HG03060 (cell line): ENCODE data around the gene SPATS2L.

Experiments
- ATAC-seq: cut with Tn5 transposase; IDR thresholded peaks from one replicate; pipeline ENCODE4 v1.9.1; 2021; ENCODE audit warnings: low read depth, moderate number of reproducible peaks; ENCODE audit not compliant: unreplicated experiment

SPATS2L gene

DNA sequence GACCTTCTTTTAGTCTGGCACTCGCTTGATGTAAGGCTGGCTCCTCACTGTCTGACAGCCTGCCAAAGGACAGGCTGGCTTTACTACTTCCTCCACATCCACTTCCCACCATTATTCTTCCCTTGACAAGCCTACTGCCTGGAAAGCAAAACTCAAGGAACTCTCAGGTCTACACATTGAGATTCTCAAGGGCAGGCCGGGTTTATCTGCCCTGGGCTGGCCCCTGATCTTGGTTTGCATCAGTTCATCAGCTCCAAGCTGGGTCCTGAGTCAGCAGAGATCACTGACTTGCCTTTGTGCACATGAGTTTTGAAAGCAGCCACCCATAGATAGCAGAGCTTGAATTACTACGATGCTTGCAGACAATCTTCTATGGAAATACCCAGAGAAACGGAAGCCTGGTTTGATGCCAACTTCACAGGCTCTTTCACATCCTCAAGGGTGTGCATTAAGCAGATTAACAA lies 149.5 kb downstream of the SPATS2L start:
- peak; percentile 60 for ATAC-seq

DNA sequence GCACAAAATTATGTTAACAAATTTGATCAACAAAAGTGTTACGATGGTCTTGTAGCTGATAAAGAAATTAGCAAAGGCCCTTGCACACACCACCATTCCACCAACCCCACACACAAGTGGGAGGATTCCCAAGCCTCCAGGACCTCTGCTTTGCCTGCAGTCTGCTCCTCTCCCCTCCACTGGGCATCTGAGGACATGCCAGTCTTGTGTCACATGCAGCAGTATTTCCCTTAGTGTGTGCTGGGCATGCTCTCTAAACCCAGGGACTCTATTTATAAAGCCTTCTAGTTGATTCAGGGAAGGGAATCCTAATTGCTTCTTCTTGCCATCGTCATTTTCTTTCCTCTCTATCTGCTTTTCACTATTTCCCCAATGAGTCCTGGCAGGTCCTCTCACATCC lies 150.1 kb downstream of the SPATS2L start:
- ATAC-seq, result no peak

DNA sequence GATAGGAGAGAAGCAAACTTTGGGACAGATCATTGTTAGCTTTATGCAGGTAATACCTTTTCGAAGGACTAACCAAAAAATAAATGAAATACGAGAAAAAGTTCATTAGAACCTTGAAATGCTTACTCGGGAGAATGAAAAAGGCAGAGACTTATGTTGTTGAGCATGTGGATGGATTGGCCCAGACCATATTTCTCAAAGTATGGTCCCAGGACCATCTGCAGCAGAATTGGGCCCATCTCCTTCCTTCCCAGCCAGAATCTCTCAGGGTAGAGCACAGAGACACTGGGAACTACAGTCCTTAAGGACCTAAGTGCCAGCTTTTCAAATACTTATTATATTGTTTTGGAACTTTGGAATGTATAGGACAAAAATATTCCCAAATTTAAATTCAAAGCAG lies 152.6 kb downstream of the SPATS2L start:
- no peak for ATAC-seq

DNA sequence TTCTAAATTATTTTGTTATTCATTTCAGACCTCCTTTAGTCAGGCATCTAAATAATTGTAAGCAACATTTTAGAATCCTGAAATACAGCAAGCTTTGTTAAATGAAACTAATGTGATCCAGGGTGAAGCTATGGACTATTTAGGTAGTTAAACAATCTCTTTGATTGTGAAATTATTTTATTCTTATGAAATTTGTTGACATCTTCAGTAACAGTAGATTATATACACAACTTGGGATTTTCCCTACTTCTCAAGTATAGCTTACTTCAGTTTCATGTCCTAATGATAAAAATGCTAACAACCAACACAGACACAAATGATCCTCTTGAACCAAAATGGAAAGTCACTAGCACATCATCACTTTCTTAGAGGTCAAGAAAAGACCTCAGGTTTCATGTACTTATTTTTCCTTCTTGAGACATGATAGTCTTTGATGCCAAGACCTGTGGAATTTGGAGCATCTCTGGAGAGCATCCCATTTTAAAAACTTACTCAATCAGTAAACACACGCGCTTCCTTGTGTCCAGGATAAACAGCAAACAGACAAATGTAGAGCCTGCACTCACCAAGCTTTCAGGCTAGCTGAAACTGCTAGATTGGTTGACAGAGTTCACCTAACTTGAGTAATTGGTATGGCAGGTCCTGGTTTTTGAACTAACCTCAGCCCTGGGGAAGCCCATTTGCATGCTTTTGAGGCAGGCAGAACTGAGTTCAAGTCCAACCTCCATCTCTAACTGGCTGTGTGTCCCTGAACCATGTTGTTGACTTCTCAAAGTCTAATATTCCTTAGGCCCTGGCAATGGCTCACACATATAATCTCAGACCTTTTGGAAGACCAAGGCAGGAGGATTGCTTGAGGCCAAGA lies 155.6 kb downstream of the SPATS2L start:
- ATAC-seq, result no peak

DNA sequence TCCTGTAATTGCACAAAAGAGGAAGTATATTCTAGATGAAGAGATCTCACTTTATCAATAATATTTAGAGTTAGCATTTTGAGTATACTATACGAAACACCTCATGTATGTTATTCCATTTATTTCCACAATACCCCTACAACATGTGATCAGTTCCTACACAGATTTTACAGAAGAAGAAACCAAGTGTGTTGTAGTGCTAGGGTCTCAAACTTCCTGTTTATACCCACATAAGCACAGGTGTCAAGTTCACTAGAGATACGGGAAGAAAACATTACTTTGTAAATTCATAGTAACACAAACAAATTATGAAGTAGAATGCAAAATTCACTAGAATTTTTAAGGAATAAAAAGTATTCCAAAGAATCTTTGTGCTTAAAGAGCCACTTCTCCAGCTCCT lies 157.0 kb downstream of the SPATS2L start:
- no peak for ATAC-seq

DNA sequence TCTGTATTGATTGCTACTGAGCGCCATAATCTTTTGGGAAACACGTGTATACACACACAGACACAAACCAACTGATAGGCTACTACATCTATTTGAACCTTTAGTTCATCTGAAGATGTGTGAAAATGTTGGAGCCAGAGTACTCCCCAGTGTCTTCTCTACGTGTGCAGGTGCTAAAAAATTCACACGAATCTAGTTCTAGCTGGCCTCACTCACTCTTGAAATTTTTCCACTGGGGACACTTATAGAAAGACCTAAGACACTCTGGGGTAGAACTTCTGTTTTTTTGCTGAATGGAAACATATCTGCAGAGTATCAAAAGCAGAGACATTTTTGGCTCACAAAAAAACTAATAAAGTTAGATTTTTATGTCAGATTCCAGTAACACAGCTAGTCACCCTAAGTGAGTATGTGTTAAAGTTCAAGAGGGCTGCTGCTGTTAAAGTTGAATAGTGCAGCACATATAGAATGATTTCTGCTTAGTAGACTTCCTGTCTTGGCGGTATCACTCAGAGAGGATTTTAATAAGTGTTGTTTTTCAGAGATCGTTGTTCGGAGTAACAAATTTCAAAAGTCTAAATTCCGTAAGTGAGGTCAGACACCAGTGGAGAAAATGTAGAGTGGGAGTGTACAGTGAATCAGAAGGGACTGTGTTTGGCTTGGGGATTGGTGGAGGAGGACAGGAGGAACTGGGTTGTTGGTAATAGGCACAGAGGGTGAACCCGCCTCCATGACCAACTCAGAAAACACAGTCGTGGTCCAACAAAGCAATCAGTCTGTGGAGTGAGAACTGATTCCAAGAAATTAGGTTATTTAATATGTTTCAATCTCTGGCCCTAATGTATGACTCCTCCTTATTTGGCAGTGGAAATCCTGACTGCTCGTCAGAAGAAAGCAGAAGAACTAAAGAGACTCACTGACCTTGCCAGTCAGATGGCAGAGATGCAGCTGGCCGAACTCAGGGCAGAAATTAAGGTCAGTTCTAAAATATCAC lies 160.2 kb downstream of the SPATS2L start:
- no peak for ATAC-seq

DNA sequence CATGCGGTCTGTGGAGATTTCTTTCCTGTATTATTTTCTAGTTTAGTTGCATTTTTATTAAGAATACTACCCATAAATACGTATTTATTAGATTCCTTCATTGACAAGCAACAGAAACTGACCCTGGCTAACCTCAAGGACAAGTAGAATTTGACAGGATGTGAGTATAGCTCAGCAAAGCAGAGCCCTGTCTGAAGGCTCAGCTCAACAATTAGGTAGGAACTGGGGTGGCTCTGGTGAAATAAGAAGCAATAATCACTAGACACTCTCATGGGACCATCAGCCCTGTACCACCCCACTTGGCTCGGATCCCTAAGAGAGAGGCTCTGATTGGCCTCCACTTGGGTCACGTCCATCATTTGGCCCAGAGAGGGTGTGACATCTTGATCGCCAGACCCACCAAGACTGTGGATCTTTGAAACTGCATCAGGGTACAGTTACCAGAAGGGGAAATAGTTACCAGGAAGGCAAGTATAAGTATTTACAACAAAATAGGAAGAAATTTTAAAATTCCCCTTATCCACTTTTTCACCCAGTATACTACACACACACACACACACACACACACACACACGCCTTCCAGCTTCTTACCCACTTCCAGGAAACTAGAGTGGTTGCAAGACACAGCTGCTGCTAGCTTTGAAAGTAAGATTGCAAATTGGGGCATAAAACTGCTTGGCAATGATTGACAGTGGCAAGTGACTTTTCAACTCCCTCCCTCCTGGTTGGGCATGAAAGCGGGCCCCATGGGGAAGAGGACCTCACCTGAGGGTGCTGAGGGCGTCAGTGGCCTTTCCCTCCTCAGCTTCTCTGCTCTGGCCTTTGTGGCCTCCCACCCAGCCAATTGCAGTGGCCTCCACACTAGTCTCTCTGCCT lies 161.6 kb downstream of the SPATS2L start:
- no peak for ATAC-seq

DNA sequence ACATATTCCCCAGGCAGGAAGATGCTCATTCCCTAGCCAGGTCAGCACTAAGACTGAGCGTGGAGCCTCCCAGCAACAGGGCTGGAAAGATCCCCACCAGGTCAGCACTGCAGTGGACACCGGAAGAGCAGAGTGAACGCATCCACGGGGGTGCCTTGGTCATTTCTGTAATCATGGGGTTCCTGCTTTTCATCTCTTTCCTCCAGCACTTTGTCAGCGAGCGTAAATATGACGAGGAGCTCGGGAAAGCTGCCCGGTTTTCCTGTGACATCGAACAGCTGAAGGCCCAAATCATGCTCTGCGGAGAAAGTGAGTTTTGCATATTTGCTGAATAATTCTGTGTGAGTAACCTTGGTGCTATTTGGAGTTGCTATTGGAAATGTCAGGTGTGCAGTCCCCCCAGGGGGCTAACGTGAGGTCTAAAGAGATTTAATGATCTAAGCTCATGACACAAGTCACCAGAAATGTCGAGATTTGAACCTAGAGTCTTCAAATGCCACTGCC lies 163.3 kb downstream of the SPATS2L start:
- no peak for ATAC-seq

DNA sequence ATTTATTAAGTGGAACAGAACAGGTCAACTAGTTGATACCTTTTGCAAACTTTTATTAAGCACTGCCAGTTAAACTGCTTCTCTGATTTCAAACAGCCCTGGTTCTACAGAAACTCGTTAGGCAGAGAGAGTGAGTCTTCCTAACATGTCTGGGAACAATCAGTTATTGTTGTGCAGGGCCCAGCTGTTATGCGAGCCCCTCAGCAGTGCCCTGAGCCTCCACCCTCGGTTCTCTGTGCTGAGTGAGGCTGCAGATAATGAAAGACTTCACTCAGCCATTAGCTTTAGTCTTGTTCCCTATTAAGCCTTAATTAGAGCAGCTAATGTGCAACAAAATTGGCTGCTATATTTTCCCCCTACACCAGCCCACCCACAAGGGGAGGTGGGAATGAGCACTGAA lies 163.7 kb downstream of the SPATS2L start:
- ATAC-seq, result no peak

DNA sequence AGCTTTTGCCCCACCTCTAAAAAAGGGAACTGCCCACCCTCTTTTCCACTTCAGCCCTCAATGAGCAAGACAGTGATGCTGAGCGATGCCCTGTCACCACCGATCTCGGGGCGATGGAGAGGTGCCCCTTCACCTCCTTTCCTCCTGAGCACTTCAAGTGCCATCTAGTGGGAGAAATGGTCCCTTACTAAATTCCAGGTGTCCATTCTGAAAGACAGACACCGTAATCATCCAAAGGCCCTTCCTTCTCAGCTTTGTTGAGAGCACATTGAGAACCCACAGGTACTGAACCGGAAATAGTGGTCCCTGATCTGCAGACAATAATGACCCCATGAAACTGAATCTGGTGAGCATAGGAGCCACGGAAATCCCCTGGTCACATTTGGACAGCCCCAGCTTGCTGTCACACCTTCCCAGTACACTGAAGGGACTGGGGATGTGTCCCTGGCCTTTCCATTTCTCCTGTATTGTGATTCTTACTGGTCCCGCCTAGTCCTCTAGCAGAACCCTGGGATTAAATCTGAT lies 164.9 kb downstream of the SPATS2L start:
- peak; percentile 72 for ATAC-seq

DNA sequence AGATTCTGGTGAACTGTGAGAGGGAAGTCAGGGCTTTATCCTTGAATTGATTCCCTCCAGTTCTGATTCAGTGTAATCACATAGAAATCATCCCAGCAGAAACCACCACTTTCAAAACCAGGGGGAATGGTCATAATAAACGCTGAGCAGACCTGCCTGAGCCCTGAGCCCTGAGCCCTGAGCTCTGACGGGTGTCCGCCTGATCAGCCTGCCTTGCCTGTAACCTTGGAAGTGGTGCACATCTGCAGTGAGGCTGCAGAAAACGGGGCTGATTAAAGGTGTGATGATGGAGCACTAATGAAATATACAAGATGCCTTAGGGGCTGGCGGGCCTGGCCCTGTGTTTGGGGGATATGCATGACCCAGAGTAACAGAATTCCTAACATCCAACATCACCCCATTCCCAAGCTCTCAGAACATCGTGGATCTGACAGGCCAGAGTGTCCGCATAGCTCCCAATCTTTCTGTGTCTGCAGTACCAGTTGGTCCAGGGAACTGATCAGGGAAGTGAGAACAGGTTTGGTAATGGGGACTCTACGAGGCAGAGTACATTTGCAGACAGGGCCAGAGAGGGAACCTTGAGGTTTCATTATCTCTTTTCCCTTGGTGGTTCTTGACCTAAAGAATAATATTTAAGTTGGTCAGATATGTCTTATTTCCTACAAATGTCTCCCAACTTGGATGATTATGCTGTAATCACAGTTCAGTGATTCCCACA lies 165.6 kb downstream of the SPATS2L start:
- no peak for ATAC-seq

DNA sequence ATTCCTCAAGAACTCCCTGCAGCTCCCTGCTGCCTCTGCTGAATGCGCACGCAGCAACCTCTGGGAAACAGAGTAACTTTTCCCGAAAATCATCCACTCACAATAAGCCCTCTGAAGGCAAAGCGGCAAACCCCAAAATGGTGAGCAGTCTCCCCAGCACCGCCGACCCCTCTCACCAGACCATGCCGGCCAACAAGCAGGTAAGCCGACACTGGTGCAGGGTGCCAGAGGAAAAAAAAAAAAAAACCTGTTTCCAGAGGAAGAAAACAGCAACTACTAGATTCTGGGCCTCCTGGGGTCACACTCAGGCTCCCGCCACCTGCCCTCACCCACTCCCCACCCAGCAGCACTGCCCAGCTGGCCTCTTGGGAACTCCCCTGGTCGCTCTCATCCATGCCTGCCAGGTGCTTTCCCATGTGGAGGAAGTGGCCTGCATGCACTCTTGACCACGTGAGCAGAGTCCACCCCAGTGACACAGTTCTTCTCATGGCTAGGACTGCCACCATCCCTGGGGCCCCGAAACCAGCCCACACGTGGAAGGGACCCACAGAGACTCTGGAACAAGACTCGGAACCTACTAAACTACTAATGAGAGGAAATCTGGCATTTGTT lies 166.5 kb downstream of the SPATS2L start:
- no peak for ATAC-seq

DNA sequence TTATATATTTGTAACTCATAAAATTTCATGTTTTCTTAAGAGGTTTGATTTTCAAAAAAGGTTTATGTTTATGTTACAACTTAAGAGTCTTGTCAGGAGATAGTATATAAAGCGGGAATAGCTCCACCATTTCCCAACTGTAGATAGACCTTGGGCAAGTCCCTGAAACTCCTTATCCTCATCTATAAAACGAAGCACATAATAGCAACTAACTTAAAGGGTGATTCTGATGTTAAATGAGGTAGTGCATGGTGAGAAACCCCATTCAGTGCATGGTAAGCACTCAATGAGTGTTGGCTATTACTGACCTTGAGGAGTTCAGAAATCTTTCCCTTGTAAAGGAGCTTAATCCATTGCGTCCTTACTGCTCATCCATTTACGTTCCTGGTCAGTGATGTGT lies 169.3 kb downstream of the SPATS2L start:
- no peak for ATAC-seq

DNA sequence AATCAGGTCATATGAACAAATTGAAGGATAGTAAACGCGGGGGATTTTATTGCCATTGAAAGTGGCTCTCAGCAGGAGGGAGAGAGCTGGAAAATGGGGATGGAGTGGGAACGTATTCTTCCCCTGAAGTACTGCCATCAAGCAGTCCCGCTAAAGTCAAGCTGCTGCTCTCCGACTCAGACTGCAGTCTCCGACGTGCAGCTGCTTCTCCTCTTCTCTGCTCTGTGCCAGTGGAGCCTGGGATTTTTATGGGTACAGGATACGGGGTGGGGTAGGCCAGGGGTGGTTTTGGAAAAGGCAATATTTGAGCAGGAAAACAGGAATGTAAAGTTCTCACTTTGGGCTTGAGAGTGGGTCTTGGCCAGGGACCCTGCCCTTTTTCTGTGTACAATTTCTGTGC lies 170.3 kb downstream of the SPATS2L start:
- no peak for ATAC-seq

DNA sequence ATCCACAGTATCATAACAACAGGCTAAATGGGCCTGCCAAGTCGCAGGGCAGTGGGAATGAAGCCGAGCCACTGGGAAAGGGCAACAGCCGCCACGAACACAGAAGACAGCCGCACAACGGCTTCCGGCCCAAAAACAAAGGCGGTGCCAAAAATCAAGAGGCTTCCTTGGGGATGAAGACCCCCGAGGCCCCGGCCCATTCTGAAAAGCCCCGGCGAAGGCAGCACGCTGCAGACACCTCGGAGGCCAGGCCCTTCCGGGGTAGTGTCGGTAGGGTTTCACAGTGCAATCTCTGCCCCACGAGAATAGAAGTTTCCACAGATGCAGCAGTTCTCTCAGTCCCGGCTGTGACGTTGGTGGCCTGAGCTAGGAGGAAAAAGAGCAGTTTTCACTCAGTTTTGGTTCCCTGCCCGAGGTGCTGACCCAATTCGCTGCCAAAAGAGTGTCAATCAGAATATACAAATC lies 171.2 kb downstream of the SPATS2L start:
- no peak for ATAC-seq

DNA sequence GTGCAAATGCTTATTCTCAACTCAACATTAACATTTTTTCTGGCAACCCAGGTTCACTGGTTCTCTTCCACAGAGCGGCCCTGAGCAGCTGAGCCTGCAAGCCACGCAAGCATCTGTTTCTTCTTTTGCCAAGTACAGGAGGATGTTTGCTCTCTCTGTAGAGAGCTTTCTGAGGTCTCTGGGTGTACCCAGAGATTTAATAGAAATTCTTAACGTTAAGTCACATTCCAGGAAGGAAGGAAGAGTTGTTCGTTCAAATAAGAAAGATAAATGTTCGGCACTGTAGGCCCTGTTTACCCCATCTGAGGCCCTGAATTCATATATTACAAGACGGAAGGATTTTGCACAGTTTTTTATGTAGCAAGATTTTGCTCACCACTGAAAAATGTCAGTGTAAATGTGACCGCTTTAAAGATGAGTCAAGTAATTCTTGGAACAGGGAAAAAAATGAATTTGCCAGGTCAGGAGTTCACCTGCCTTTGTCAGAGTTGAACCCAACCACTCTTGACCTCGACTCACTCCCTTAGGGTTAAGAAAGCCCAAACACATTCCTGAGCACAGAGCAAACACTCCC lies 173.3 kb downstream of the SPATS2L start:
- no peak for ATAC-seq

DNA sequence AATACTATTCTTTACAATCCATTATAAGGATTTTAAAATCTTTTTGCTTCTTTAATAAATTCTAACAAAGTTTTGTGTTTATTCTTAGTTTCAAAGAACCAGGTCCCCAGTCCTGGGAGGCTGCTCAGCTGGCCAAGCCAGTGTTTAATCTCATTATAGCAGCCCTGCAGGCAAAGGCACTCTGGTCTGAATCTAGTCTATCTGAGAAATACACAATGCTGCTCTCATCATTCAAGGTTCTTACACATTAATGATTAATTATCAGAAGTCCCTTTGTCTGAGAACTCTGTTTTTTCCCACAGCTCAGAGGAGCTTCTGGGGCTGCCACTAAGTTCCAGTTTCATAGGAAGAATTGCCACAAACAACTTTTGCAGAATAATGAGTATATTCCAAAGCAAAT lies 175.7 kb downstream of the SPATS2L start:
- ATAC-seq, result peak; percentile 59

DNA sequence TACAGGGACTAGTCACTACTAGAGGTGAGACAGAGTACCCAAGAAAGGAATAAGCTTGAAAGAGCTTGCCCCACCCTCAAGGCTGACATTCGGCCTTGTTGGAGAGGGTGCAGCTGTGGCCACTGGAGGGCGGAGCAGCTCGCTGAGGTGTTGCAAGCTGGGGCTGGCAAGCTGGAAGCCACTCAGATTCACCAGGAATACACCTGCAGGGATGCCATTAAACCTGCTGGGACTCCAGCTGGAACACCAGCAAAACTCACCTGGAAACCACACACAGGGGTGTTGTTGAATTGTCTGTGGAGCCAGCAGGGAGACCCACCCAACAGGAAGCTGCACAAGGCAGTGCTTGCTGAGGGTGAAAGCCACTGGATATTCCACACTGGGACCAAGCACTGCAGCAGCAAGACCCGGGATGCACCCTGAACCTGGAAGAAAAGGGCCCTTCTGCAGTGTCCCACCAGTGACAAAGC lies 177.3 kb downstream of the SPATS2L start:
- peak; percentile 36 for ATAC-seq
